ENCODE results near the gene TOM1L1.
A peak's percentile ranks its signal among the peaks of the same experiment; 100 is the strongest.

TOM1L1 gene

GRCh38 chr17:54968988-54969332 is 68.3 kb downstream of the TOM1L1 start:
- Histone ChIP-seq H3K4me2 (ENCODE audit: low read length) (peak overlapping the region; percentile 96), H3K27ac (ENCODE audit: low read depth, low read length) (peak overlapping the region; percentile 62), H3K4me1 (ENCODE audit: control insufficient read depth, low read length) (peaks cover 29% of the 10 kb centered on the region), H3K4me3 (ENCODE audit: low read length) (peak overlapping the region; percentile 97), H4K20me1 (ENCODE audit: control insufficient read depth, insufficient read depth, low read depth, low read length) (no peaks in the 10 kb centered on the region; the same call in 1 of the 2 replicates), H3K79me2 (ENCODE audit: control insufficient read depth, low read length) (peaks cover 72% of the 10 kb centered on the region), H3K9me3 (ENCODE audit: control insufficient read depth, insufficient read depth, low read length) (no peaks in the 10 kb centered on the region), H3F3A (ENCODE audit: control insufficient read depth, insufficient read depth) (no peaks in the 10 kb centered on the region), H3K27me3 (ENCODE audit: control insufficient read depth, low read length) (no peaks in the 10 kb centered on the region), H3K36me3 (ENCODE audit: control insufficient read depth, low read length) (peaks cover 27% of the 10 kb centered on the region), H3K9me2 (replicated peaks; ENCODE audit: control insufficient read depth, low read length) (no peaks in the 10 kb centered on the region)
- TF ChIP-seq EZH2phosphoT487 (IDR thresholded peaks at IDR 0.05; ENCODE audit: borderline replicate concordance, low read length) = no peak
- TF ChIP-seq, protein P1, sequence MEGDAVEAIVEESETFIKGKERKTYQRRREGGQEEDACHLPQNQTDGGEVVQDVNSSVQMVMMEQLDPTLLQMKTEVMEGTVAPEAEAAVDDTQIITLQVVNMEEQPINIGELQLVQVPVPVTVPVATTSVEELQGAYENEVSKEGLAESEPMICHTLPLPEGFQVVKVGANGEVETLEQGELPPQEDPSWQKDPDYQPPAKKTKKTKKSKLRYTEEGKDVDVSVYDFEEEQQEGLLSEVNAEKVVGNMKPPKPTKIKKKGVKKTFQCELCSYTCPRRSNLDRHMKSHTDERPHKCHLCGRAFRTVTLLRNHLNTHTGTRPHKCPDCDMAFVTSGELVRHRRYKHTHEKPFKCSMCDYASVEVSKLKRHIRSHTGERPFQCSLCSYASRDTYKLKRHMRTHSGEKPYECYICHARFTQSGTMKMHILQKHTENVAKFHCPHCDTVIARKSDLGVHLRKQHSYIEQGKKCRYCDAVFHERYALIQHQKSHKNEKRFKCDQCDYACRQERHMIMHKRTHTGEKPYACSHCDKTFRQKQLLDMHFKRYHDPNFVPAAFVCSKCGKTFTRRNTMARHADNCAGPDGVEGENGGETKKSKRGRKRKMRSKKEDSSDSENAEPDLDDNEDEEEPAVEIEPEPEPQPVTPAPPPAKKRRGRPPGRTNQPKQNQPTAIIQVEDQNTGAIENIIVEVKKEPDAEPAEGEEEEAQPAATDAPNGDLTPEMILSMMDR (IDR thresholded peaks at IDR 0.05; ENCODE audit: low read depth, low read length, poor library complexity, severe bottlenecking) = no peak

GRCh38 chr17:54969658-54970572 is 69.3 kb downstream of the TOM1L1 start:
- peak overlapping the region; percentile 97 for H3K4me3 ChIP-seq (ENCODE audit: low read length)
- no peaks in the 10 kb centered on the region for H3K9me2 ChIP-seq (replicated peaks; ENCODE audit: control insufficient read depth, low read length)
- H3K4me1 ChIP-seq (ENCODE audit: control insufficient read depth, low read length) = peaks cover 29% of the 10 kb centered on the region
- H4K20me1 ChIP-seq (ENCODE audit: control insufficient read depth, insufficient read depth, low read depth, low read length) = no peaks in the 10 kb centered on the region; the same call in 1 of the 2 replicates
- H3K36me3 ChIP-seq (ENCODE audit: control insufficient read depth, low read length) = peaks cover 18% of the 10 kb centered on the region
- no peaks in the 10 kb centered on the region for H3F3A ChIP-seq (ENCODE audit: control insufficient read depth, insufficient read depth)
- no peaks in the 10 kb centered on the region for H3K9me3 ChIP-seq (ENCODE audit: control insufficient read depth, insufficient read depth, low read length)
- H3K27me3 ChIP-seq (ENCODE audit: control insufficient read depth, low read length) = no peaks in the 10 kb centered on the region
- no peak overlapping the region for H3K27ac ChIP-seq (ENCODE audit: low read depth, low read length)
- TF ChIP-seq, protein P1 (IDR thresholded peaks at IDR 0.05; ENCODE audit: low read depth, low read length, poor library complexity, severe bottlenecking) = no peak
- TF ChIP-seq EZH2phosphoT487 (IDR thresholded peaks at IDR 0.05; ENCODE audit: borderline replicate concordance, low read length) = no peak
- peak overlapping the region; percentile 96 for H3K4me2 ChIP-seq (ENCODE audit: low read length)
- H3K79me2 ChIP-seq (ENCODE audit: control insufficient read depth, low read length) = peaks cover 77% of the 10 kb centered on the region

- no peak overlapping the region for H3K4me2 ChIP-seq (ENCODE audit: low read length)
- peaks cover 7% of the 10 kb centered on the region for H3K36me3 ChIP-seq (ENCODE audit: control insufficient read depth, low read length)
- H4K20me1 ChIP-seq (ENCODE audit: control insufficient read depth, insufficient read depth, low read depth, low read length) = no peaks in the 10 kb centered on the region; the same call in 1 of the 2 replicates
- H3K27ac ChIP-seq (ENCODE audit: low read depth, low read length) = no peak overlapping the region
- no peaks in the 10 kb centered on the region for H3K9me3 ChIP-seq (ENCODE audit: control insufficient read depth, insufficient read depth, low read length)
- TF ChIP-seq, protein P1 (IDR thresholded peaks at IDR 0.05; ENCODE audit: low read depth, low read length, poor library complexity, severe bottlenecking) = no peak
- TF ChIP-seq EZH2phosphoT487 (IDR thresholded peaks at IDR 0.05; ENCODE audit: borderline replicate concordance, low read length) = no peak
- H3K27me3 ChIP-seq (ENCODE audit: control insufficient read depth, low read length) = no peaks in the 10 kb centered on the region
- H3K9me2 ChIP-seq (replicated peaks; ENCODE audit: control insufficient read depth, low read length) = no peaks in the 10 kb centered on the region
- H3K4me1 ChIP-seq (ENCODE audit: control insufficient read depth, low read length) = peaks cover 26% of the 10 kb centered on the region
- no peaks in the 10 kb centered on the region for H3F3A ChIP-seq (ENCODE audit: control insufficient read depth, insufficient read depth)
- peaks cover 65% of the 10 kb centered on the region for H3K79me2 ChIP-seq (ENCODE audit: control insufficient read depth, low read length)
- H3K4me3 ChIP-seq (ENCODE audit: low read length) = no peak overlapping the region
These were observed 70.5 kb downstream of the TOM1L1 start for GRCh38 chr17:54971147-54971546.

Data from DOHH2 (cell line).